C1 segment of cervical spinal cord (tissue), 14 donors: Measurements from ENCODE around the gene PLEKHA8.

Source experiments
- DNase-seq, 14 donors: peaks; one replicate each; lab custom pipeline; 2025; lab: John Stamatoyannopoulos, UW

PLEKHA8 gene

DNA sequence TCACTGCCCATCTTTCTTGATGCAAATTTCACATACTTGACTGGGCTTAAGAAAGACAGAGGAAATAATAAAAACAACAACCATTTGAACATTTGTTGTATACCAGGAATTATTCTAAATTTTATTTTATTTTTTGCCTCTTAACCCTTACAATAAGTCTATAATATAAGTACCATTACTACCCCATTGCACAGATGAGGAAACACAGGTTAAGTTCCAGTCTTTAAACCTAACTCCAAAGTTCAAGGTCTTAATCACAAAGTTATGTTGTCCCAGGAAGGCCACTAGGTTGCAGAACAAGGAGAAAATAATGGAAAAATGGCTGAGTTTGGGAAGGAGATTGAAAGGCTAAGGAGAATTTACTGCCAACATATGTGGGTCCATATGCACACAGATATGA is 5.2 kb upstream of the PLEKHA8 start:
- DNase-seq = no peak

DNA sequence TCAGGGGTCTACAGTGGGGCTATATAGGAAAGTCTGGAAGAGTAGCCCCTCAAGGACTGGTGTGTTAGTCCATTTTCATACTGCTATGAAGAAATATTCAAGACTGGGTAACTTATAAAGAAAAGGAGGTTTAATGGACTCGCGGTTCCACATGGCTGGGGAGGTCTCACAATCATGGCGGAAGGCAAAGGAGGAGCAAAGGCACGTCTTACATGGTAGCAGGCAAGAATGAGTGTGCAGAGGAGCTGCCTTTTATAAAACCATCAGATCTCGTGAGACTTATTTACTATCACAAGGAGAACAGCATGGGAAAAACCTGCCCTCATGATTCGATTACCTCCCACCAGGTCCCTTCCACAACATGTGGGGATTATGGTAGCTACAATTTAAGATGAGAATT is 4.7 kb upstream of the PLEKHA8 start:
- DNase-seq = no peak

DNA sequence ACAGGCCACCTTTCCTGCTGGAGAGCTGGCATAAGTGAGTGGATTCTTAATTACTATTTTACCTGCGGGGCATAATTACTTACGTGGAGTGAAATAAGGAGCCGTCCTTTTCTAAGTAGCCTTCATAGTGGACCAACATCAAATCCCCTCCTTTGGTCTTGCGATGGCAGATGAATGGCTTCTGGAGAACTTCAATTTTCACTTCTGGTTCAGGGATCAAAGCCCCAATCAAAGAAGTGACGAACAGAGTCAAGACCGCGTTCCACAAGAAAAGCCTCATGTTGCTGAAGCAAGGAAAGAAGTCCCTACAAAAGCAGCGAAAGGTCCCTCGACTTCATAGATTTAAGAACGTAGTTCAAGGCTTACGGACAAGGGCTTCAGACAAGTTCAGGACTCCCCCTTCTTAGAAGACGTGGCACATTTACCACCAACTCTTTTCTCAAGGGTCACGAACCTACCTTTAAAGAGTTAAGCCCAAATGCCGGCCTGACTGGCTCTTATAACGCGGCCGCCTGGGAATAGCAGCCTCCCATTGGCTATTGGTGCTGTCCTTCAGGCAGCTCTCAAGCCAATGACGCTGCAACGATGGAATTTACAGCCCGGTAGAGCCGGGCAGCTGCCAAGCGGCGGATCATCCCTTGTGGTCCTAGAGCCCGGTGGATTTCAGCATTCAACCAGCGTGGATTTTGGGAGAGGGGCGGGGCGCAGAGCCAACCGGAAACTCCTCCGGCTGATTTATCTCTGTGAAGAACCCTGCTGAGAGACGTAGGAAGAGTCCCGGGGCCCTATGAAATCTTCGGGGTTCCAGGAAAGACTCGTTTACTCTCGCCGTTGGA is 1.8 kb upstream of the PLEKHA8 start, which contains the start of gene FKBP14:
Gene FKBP14 (minus strand): TSS at position 474 of the 836 bp plus-strand sequence. CDS start 194 bp downstream, at position 280.
- DNase-seq = peak; percentile 52 to 98 (median 92)

DNA sequence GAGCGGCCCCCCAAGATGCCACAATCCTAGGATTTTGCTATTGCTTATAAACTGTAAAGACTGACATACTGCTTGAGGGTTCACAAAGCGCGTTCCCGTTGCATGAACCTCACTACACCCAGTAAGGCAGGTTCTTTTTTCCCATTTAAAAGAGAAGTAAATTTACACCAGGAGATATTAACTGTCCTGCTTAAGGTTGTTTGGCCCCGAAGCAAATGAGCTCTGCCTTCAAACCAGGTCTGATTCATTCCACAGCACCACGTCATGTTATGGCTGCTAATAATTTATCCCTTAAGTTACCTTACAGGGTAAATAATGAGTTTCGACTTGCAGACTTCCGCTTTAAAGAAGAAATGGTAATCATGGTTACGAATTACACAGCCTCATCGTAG is 1.2 kb upstream of the PLEKHA8 start:
- no peak for DNase-seq

DNA sequence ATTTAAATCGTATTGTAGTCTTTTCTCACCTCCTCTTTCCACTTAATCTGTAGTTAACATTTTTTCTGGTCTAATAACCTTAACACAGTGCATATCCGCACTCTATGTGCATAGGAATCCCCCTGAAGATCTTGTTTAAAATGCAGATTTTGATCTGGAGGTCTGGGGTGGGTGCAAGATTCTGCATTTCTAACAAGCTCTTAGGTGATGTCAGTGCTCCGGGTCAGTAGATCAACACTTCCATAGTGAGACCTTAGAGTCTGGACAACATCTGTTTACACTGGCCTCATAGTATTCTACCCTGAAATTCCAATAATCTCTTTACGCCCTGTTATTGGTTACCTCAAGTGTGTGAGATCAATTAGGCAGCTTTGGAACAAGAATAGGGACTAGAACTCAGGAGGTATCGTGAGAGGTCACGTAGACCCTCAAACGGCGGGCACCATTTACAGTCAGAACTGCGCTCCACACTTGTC is 434 bp upstream of the PLEKHA8 start:
- DNase-seq = peak in 1 of 14 donors; percentile 68

DNA sequence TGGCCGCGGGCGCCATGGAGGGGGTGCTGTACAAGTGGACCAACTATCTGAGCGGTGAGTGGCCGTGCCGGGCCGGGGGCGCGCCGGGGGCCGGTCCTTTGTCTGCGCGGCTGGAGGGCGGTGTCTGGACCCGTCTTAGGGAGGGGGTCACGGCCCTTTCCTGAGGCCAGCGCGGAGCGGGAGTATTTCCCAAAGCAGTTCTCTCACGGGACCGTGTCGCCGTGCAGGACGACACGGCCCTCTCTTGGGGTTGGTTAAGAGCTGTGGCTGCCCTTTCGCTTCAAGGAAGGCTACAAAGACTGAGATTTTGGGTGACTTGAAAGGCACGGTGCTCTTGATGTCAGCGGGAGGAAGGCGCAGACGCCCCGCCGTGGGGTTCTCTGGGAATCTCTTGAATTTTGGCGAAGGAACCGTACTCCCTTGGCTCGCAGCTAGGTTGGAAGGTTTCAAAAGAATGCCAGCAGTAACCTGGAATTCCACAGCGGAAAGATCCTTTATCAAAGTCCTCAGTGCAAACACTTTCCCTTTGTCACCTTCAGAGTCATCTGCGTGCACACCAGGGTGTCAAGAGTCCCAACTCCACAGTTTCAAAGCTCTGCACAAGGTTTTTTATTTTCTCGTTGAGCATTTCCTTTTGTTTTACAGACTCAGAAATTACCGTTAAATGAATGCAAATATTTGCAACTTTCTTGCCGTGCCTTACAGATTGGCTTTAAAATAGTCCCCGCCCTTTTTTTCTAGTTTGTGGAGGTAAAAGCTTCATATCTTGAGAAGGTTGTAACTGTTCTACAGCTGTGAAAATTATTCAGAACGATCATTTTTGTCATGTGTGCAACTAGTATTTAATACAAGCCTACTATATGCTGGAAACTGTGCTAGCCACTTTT is 780 bp downstream of the PLEKHA8 start:
- peak in 9 of 14 donors; percentile 51 to 72 (median 69) for DNase-seq

DNA sequence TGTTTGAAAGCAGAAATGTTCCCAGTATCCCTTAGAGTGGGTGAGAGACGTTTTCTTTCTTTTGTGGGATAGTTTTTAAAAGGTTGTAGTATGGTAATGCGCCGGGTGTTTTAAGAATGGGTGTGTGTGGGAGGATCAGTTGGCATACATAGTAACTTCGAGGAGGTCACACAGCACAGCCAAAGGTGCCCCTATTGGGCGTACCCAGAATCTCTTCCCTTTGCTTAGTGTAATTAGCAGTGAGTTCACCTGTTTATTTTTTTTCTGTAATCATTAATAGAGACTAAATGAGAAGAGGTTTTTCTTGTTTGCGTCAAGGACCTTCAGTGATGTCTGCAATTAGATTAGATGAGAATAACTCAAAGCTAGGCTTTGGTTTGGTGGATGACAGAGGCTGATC is 1.5 kb downstream of the PLEKHA8 start:
- no peak for DNase-seq

DNA sequence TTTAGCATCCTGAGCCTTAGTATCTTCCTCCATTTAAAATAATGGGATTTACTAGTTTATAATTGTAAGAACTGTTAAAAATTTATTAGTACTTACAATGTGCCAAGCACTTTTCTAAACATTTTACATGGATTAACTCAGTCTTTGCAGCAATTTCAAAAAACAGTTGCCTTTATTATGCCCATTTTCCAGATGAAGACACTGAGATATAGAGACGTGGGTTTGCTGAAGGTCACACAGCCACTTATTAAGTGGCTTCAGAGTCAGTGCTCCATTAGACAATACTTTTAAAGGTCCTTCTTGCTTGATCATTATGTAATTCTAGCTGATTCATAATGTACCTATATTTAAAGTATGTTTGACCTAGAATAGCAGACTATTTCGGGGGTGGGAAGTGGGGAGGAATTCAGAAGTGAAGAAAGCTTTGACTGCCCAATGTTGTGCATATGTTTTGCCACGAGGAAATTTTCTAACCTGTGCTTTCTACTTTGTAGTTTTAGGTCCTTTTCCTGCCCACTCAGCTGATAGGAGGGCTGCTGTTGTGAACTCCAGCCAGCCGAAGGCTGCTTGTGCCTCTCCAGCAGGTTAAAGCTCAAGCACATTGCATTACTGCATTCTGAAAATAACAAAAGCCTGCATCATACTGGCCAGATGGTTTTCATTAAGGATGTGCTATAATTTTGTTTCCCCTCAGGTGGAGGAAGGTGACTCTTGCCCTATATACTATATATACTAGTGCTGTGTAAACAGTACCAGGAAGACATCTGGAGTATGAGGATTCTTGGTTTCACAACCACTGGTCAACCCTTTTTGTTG is 4.3 kb downstream of the PLEKHA8 start:
- DNase-seq = no peak

DNA sequence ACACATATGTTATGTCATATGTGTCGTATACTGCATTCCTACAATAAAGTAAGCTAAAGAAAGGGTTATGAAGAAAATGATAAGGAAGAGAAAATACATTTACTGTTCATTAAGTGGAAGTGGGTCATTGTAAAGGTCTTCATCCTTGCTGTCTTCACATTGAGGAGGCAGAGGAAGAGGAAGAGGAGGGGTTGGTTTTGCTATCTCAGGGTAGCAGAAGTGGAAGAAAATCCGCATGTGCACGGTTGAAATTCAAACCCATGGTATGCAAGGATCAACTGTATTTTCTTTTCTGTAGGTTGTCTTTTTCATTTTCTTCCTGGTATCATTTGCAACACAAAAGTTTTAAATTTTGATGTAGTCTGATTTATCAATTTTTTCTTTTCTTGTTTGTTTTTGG is 6.3 kb downstream of the PLEKHA8 start:
- DNase-seq = no peak

DNA sequence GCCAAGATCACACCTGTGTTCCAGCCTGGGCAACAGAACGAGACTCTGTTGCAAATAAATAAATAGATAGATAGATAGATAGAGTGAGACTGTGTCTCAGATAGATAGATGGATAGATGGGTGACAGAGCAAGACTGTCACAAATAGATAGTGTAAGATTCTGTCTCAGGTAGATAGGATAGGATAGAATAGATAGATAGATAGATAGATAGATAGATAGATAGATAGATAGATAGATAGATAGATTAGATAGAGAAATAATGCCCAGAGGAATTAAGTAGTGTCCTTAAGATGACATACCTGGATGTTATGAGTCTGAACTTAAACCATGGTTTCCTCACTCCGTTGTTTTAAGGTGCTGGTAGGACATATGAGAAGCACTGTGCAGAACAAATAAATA is 8.0 kb downstream of the PLEKHA8 start:
- DNase-seq = no peak

DNA sequence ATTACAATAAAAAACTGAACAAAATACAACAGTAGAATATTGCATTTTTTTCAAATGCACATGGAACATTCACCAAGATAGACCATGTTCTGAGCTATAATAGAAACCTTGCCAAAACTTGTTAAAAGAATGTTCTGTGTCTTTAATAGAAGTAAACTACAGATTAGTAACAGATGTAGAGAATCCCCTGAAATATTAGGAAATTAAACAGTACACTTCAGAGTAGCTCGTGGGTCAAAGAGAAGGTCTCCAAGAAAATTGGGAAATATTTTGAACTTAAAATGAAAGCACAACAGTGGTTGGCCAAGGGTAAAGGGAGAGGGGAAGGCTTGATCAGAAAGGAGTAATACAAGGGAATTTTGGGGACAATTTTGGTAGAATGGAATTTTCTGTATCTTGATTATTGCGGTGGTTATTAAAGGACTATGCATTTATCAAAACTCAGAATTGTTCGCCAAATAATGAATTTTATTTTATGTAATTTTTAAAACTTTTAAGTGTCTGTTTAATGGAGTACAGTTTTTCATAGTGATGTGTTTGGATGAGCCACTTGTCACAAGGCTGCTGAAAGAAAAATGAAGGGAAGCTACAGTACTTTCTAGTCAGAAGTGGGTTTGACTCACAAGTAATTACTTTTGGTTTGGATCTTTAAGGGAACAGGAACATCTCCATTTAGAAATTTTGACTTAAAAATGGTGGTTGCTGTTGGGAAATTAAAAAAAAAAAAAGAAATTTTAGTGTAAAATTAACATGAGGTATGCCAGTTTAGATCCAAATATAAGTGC is 10.2 kb downstream of the PLEKHA8 start:
- DNase-seq = no peak

DNA sequence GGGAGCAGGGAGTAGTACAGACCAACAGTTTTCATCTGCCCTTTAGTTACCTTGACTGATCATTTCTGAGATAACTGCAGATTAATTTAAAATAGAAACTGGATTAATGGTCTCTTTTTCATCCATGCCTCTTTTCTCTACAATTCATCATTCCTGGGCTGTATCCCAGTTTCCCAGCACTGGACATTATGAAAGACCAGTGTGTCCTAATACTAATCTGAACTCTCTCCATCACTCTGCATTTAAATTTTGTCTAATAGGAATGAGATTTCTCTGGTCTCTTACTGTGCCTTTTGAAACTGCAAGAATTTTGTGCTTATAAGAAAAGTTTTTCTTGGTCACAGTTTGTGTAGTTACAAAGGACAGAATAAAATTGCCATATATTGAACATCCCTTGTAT is 12.7 kb downstream of the PLEKHA8 start:
- no peak for DNase-seq

DNA sequence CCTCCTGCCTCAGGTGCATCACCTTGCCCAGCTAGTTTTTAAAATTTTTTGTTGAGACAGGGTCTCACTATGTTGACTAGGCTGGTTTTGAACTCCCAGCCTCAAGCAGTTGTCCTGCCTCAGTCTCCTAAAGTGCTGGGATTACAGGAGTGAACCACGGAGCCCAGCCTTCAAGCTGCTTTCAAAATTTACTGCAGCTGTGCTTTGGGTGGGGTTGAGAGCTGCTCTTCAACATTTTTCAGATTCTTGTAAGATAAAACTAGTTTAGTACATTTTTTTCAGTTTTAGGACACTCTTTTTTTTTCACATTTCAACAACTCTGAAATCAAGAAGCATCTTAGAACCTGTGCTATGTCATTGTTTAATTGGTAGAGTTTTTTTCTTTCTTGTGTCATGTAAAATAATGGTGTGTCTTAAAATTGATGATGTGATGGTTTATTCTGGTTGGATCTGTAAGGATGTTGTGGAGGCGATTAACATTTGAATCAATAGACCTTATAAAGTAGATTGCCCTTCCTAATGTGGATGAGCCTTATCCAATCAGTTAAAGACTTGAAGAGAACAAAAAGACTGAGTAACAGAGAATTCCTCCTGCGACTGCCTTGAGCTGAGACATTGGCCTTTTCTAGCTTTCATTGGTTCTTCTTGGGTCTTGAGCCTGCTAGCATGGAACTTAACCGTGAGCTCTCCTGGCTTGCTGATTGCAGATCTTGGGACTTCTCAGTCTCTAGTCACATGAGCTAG is 13.5 kb downstream of the PLEKHA8 start:
- no peak for DNase-seq

DNA sequence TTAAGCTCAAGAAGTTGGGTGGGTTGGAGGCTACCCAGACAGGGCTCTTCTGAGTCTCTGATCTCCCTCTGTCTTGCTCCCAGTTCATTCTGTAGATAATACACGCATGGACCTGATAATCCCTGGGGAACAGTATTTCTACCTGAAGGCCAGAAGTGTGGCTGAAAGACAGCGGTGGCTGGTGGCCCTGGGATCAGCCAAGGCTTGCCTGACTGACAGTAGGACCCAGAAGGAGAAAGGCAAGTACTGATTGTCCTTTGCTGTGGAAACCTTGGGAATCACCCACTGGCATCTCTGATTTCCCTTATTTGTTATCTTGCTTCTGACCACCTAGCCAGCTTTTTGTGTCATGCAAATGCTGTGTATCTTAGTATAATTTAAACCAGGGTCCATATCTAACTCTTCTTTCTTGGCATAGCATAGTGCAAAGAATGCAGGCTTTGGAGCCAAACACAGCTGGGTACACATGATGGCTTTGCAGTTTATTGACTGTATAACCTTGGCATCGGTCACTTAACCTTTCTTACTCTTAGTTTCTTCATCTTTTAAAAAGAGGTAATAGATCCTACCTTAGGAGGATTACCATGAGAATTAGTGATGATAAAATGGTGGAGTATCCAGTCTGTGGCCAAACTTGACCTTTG is 18.0 kb downstream of the PLEKHA8 start:
- no peak for DNase-seq

DNA sequence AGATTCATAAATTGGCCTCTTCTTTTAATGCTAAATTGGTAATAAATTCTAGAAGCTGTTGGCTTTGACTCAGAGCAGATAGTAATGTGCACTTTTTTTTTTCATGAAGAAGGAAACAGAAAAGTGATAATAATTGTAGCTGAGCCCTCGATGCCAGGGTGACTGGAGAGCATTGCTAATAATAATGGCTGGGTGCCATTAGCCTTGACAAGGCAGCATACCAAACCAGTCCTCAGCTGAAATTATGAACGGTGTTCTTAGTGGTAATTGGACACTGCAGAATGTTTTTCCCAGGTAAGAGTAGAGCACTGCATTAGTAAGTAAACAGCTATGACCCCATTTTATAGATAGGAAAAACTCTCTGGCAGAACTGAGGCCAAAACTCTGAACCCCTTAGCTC is 18.9 kb downstream of the PLEKHA8 start:
- DNase-seq = no peak

DNA sequence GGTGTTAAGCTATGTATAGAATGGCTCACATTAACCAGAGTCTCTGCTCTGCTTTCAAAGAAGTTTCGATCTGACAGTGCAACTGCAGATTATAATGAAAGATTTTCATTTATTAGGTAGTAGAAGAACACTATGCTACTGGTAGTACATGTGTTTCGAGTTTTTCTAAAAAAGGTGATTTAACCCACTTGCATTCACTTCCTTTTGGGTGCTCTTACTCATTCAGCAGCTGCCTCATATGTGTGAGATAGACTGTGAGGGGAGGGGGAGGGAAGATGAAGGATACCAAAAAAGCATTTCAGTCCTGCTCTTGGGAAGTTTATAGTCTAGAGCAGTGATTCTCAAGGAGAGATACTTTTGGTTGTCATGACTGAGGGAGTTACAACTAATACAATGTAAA is 20.4 kb downstream of the PLEKHA8 start:
- no peak for DNase-seq

DNA sequence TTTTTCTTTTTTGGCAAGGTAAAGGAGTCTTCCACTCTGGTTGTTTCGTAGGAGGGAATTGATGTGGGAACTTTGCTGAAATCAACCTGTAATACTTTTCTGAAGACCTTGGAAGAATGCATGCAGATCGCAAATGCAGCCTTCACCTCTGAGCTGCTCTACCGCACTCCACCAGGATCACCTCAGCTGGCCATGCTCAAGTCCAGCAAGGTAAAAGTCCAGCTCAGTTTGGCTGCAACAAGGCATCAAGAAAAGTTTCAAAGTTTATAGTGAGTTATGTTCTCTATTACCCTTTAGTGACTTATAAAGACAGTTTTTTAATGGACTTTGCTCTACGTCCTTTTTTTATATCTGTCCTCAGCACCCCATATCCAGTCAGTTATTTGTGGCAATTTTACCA is 21.0 kb downstream of the PLEKHA8 start:
- DNase-seq = no peak

DNA sequence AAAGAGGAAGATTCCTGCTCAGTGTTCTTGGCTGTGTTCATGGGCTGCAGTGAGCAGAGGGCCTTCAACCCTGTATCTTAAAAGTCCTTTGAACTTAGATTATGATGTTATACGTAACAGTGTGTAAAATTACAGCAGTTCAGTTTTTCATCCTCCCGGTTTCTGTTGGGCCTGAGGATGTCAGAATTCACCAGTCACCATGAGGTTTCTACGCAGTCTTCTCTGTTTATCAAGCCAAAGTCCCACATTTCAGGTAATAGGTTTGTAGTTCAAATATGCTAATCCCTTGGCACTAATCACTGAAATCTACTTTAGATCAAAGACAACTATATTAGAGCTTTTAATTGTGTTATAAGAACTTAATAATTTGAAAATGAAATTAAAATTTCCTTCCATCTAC is 24.9 kb downstream of the PLEKHA8 start:
- DNase-seq = no peak

DNA sequence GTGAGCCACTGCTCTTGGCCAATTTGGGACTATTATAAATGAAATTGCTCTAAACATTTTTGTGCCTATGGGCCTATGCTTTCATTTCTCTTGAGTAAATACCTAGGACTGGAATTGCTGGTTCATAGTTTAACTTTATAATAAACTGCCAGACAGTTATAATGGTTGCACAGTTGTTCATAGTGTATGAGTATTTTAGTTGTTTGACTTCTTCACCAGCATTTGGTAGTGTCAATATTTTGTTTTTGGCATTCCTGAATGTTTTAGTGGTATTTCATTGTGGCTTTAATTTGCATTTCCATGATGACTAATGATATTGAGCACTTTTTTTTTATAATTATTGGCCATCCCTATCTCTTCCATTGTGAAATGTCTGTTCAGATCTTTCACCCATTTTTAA is 29.5 kb downstream of the PLEKHA8 start:
- no peak for DNase-seq

DNA sequence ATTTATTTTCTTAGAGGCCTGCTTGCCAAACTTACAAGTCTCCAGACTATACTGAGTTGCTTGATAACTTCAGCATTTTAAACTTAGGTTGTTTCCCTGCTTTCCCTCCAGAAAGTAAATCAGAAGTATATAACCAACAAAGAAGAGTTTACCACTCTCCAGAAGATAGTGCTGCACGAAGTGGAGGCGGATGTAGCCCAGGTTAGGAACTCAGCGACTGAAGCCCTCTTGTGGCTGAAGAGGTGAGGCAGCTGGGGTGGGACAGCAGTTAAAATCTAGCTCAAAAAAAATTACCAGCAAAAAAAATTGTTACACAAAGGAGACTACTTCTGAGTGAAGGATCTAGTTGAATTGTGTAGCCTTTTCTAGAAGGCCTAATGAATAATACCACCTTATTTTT is 33.6 kb downstream of the PLEKHA8 start:
- peak in 1 of 14 donors; percentile 38 for DNase-seq
